GM21723 (cell line): ENCODE data around the gene COL5A1.
A peak's percentile ranks its signal among the peaks of the same experiment; 100 is the strongest.
"Not testable (repeated sequence)": the region's sequence is repeated elsewhere in the genome, so short reads cannot be mapped to it uniquely, and the experiment has no call there.

Experiments used
- ATAC-seq: cut with Tn5 transposase; IDR thresholded peaks from one replicate; pipeline ENCODE4 v1.9.1; 2021; ENCODE audit warnings: mild to moderate bottlenecking, moderate library complexity; ENCODE audit not compliant: unreplicated experiment

The COL5A1 gene

DNA sequence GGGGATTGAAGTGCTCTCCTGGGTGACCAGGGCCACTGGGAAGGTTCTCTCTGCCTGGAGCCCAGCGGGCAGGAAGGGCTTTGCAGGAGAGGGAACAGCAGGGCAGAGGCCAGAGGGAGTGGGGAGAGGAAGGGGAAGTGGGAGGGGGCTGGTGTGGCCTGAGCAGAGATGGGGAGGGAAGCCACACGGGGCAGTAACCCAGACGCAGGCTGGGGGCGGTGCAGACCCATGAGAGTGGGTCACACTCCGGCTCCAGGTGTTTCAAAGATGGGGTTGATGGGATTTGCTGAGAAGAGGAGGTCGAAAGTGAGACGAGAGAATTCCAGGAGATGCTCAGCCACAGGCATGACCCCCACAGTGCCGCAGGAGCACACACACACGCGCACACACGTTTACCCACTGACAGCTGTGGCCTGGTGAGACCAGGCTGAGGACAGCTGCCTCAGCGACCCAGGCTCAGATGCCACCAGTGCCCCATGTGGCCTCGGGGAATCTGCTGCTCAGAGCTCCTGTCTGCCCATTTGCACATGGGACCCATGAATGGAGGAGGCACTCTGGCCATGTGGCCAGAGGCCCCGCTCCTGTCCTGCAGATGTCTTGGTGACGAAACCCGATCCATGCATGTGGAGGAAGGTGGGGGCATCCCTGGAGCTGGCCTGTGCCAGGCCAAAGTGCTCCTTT is 206.3 kb downstream of the COL5A1 start:
- no peak for ATAC-seq

- ATAC-seq: no peak
Observed at GRCh38 chr9:134848504-134848903, 206.9 kb downstream of the COL5A1 start.

DNA sequence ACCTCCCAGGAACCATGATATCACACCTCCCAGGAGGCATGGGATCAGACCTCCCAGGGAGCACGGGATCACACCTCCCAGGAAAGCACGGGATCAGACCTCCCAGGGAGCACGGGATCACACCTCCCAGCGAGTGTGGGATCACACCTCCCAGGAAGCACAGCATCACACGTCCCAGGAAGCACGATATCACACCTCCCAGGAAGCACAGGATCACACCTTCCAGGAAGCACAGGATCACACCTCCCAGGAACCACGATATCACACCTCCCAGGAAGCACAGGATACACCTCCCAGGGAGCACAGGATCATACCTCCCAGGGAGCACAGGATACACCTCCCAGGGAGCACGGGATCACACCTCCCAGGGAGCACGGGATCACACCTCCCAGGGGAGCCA is 209.0 kb downstream of the COL5A1 start:
- no peak for ATAC-seq

DNA sequence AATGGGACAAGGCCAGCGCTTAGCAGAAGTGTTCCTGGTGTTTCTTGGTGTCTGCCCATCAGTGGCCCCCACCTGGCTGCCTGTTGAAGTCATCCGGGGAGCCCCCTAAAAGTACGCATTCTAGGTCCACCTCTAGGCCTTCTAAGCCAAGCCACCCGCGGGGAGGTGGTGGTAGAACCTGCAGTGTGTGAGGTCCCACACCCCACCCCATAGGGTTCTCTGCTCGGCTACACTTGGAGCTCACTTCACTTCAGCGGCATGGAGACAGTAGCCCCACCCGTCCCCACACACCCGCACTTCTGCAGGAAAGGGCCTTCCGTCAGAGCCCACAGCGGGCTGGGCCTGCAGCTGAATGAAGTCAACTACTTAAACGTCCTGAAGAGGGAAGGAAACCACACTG is 209.4 kb downstream of the COL5A1 start:
- ATAC-seq: no peak

- ATAC-seq: no peak
Observed at GRCh38 chr9:134852906-134853654, 211.5 kb downstream of the COL5A1 start.

DNA sequence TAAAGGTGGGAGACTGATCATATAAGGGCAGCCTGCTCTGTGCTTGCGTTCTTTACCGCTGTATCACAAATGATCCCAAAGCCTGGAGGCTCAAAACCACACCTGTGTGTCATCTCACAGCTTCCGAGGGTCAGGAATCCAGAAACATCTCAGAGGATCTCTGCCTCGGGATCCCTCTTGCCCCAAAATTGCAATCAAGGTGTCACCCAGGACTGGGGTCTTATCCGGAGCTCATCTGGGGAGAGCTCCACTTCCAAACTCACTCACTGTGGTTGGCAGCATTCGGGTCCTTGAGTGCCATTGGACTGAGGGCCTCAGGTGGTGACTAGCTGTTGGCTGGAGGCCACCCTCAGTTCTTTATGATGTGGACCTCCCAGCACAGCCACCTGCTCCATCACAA is 212.3 kb downstream of the COL5A1 start:
- ATAC-seq: no peak

GRCh38 chr9:134854541-134854981 is 213.0 kb downstream of the COL5A1 start:
- ATAC-seq: no peak

DNA sequence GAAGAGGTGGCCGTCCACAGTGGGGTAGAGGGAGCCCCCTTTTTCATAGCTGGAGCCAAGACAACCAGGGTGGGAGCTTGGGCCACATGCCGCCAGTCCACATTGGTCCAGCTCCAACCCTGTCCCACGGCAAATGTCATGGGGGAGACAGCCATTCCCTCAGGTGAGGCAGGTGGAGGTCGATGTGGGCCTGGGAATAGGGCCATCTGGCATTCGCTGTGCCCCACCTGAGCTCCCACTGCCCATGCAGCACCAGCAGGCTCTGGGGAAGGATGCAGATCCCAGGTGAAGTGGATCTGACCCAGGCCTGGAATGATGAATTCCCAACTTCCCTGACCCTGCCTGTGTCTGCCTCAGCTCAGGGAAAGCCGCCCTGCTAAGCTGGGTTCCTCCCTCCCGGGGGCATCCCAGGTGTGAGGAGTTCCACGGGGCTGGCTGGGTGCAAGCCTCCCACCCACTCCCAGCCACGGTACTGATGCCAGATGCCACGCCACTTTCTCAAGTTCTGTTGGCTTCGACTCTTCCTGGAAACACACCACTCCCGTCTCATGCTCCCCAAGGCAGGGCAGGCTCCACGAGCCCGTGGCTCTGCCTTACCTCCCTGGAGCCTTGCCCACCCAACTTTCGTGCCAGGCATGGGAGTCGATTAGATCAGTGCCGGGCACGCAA is 213.8 kb downstream of the COL5A1 start:
- ATAC-seq: no peak

DNA sequence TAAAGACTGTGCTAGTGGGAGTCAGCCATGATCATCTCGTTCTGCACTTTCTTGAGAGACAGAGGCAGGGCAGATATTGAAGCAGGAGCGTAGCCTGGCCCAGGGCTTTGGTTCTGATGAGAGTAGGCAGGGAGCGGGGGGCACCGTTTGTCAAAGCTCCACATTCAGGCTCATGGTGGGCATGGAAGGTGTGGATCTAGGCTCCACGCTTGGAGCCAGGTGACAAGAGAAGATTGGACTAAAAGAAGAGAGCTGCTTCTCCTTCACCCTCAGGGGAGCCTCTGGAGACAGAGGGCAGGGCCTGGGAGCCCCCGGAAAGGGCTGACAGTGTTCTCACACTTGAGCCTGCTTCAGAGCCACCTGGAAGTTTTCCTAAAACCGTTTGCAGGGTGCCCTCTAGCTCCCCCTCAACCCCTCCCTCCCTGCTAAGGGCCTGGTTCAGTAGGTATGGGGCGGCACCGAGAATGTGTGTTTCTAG is 214.3 kb downstream of the COL5A1 start:
- ATAC-seq: no peak

- ATAC-seq: not testable (repeated sequence)
Observed at GRCh38 chr9:134857451-134857850, 215.8 kb downstream of the COL5A1 start.

GRCh38 chr9:134858051-134858841 is 216.6 kb downstream of the COL5A1 start:
- ATAC-seq: peak; percentile 86

- no peak for ATAC-seq
Observed at GRCh38 chr9:134860510-134860909, 218.9 kb downstream of the COL5A1 start.

DNA sequence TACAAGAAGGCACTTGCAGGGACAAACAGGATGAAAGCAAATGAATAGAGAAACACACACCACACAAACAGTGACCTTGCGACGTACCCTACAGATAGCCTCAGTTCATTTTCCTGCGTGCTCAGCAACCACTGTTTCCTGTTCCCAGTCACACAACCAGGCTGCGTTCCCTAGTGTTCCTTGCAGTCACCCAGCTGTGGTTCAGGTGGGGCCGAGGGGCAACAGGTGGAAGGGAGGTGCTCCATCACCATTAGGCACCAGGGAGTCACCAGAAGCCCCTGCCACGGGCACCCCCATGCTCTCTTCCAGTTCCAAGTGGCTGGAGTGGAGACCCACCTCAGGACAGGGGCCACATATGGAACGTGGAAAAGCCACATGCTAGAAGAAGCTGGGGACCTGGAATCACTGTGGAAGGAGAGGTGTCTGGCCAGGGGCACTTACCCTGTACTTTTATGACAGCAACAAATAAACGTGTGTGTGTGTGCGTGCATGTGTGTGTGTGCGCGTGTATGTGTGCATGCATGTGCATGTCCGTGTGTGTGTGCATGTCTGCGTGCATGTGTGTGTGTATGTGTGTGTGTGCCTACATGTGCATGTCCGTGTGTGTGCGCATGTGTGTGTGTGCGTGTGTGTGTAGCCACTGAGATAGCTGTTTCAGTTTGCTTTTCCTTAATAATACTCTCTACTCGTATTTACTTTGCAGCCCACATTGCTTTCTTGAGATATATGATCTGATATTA is 220.2 kb downstream of the COL5A1 start:
- ATAC-seq: no peak

DNA sequence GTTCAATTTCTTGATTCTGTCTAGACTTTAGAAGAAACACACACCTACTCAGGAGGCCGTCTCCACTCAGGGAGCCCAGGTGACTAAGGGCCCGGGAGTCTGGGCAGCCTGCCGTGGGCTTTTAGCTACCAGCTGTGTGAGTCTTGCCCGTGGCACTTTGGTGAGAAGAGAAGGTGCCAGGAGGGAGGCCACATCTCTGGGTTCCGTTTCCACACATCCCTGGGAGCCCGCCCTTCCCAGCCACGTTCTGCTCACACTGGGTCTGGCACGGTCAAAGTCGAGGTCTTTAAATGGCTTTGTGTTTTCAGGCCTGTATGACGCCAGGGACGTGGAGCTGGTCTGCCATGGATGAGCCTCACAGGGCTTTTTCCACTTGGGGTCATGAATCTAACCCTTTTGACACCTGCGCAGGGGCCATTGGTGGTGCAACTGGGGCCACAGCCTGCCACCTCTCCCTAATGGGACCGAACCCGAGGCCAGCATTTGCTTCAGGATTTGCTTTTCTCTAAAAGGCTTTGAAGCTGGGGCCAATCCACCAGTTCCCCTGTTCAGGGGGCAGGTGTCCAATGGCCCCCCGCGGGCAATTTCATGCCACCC is 221.8 kb downstream of the COL5A1 start:
- ATAC-seq: no peak

DNA sequence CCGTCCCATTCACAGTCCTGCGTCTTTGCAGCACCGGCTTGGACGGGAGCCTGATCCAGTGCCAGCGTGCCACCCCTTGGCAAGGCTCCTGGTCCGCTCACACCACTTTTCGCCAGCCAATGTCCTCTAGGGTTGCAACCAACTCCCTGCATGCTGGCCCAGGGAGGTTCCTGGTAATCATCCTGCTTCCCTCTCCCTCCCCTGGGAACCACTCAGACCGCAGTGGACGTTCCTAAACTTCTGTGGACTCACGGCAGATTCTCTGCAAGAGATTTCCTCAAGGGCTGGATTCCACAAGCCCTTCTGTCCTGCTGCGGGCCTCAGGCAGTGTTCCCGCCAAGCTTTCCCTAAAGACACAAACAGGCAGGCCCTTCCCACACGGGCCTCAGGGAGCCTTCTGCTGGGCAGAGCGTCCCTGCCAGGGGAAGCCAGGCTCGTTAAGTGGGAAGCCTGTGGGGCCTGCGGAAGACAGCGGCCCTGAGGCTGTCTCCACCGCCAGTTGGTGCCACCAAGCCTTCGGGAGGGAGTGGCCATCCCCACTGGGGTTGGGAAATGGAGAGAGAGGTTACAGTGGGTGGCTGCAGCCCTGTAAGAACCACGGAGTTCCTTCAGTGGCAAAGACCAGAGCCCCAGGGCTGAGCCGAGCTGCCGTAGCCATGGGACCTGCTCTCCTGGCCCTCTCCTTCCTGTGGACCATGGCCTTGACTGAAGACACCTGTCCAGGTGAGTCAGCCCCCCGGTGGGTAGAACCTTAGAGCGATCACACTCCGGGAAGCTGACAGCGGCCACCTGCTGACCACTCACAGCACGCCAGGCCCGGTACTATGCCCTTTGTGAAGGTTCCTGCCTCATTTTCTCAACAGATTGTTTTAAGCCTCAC is 222.6 kb downstream of the COL5A1 start:
- ATAC-seq: no peak

DNA sequence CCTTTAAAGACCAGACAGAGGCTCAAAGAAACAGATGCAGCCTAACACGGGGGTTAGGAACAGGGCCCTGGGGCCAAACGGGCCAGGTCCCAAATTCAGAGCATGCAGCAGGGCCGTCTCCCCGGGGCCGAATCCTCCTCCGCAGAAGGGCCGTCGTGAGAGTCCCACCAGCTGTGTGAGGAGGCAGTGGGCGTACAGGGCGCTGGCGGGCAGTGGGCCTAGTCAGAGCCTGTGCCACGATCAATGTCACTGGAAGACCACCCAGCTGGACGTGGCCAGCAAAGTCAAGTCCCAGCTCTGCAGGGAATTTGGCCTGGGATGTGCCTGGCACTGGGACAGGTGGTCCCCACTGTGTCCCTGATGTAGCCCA is 223.2 kb downstream of the COL5A1 start:
- no peak for ATAC-seq

DNA sequence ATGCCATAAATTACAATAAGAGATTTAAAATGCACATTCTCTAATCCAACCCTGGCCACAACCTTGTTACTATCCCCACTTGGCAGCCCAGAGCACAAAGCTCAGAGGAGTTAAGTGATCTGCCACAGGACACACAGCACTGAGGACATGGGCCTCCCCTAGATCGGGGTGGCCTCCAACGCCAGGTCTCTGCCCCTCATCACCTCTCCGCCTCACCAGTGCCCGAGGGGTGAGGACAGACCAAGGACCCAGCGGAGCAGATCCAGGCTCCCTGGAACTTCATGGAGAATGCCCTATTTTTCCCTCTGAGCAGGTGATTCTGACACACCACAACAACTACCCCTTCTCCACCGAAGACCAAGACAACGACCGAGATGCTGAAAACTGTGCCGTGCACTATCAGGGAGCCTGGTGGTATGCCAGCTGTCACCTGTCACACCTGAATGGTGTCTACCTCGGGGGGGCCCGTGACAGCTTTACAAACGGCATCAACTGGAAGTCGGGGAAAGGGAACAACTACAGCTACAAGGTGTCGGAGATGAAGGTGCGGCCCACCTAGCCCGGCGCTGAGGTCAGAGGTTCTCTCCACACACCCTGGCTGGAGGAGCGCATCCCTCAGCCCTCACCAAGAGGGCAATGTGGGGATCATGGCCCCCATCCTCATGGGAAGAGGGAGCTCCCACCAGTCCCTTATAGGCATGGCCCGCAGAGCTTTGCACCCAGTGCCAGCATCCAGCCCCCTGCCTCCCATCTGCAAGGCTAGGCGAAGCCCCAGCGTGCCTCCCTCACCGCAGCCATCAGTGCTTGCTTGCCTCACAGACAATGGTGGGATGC is 226.5 kb downstream of the COL5A1 start:
- ATAC-seq: no peak
